ENCODE results near the gene CCDC47.
A peak's percentile ranks its signal among the peaks of the same experiment; 100 is the strongest.

GRCh38 chr17:63774141-63774968 lies 958 bp upstream of the CCDC47 start, which contains the start of gene DDX42:
- peak in 1 of 6 experiments; percentile 7 for TF ChIP-seq CTCF (IDR thresholded peaks at IDR 0.05)
- TF ChIP-seq POLR2A (IDR thresholded peaks at IDR 0.05) = peak in 2 of 4 donors; percentile 41 to 55
